ENCODE data around the gene CDK4.
A peak's percentile ranks its signal among the peaks of the same experiment; 100 is the strongest.

CDK4 gene

DNA sequence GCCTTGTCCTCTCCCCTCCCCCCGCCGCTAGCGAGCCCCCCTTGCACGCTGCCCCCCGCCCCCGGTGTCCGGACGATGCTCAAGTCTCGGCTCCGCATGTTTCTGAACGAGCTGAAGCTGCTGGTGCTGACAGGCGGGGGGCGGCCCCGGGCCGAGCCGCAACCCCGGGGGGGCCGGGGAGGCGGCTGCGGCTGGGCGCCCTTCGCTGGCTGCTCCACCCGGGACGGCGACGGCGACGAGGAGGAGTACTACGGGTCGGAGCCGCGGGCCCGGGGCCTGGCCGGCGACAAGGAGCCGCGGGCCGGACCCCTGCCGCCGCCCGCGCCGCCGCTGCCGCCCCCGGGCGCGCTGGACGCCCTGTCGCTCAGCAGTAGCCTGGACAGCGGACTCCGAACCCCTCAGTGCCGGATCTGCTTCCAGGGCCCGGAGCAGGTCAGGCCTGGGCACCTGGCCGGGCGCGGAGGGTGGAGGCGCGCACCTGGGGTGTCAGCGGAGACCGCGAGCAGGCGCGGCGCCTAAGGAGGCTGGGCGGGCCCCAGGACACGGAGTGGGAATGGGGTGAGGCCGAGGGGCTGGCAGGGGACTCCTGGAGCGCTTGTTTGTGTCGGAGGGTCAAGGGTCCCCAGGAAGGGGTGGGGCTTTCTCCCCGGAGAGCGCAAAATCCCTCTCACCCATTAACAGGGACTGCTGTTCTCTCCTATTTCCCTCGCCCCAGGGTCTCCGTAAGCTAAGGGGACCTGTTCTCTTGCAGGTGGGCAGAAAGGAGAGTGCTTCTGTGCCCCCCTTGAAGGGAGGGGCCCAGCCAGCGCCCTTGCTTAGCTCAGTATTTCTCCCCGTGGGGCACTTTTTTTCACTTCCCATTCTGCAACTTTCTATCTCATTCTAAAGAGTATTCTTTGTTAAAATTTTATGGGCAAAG lies 3.6 kb upstream of the CDK4 start:
- DNase-seq = no peak

DNA sequence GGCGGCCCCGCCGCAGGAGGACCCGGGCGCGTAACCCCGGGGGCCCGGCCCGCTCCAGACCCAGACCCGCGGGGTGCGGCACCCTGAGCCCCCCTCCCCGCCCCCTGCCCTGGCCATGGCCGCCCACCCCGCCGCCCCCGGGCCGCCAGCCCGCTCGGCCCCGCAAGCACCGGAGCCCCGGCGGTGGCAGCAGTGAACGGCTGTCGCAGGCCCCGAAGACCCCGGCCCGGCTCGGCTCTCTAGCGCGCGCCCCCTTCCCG lies 3.0 kb upstream of the CDK4 start:
- no peak for DNase-seq

DNA sequence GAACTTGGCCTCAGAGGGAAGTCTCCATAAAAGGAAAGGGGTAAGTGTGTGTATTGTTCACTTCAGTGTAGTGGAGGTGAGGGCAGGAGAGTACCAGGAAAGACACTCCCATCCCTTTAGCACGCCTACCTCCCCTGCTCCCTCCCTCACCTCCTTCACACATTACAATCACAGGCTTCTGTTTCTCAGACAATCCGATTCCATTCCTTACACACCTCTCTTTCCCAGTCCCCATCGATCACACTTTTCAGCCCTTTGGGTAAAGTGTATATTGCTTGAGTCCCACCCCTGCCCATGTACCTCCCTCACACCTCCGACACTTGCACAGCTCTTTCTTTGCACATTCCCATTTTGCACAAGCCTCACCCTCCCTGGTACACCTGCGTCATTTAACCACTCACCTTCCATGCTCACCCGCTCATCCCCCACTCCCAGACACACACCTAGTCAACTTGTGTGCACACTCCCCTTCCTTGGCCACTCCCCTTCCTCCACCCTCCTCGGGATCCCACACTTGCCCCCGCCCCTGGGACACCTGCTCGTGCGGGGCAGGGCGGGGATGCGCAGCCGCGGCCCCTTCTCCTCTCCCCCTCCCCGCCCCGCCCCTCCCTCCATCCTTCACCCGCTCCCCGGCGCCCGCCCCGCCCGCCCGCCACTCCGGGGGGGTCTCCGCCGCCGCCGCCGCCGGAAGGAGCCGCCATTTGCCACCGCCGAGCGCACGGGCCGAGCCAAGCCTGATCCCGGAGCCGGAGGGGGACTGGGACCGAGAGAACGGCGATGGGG lies 2.5 kb upstream of the CDK4 start, which contains the start of gene MARCHF9:
TSS of gene MARCHF9 (plus strand) at position 693 of the 783 bp plus-strand sequence. CDS start 426 bp downstream, outside the sequence.
- peak; percentile 66 for DNase-seq

DNA sequence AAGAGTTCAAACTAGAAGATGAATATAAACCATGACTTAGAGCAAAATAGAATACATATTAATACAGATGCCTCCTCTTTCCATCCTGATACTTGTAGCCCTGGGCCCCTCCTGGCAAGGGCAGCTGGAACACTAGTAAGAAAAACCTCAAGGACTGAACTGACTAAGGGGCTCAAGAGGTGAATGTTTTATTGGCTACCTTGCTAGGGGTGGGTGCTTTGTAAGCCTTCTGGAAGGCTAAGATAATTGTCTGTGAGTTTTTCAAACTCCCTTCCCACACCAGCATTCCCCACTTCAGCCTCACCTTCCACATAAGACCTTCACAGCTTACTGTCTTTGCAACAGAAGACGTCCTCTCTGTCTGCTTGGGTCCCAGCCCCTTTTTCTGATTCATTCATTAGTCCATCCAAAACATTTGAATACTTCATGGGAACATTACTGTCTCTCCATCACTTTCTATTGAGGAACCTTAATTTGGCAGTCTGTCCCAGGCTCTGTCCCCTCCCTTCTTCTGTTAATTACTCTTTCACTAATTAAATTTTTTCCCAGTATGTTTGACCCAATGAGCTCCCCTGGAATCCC lies 1.7 kb upstream of the CDK4 start:
- DNase-seq = no peak

DNA sequence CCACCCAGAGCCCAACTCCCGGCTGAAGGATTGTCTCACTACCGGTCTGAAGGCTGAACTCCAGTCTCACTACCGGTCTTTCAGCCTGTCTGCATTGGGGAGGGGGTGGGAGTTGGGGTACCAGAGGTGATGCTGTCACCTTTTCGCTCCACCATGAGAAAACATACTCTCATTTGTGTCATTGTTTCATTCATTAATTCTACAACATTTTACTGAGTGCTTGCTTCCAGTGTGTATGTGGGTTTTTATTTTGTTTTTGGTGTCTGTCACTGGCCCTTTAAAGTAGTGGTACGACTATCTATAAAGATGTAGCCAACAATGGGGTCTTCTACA lies 524 bp upstream of the CDK4 start:
- DNase-seq = no peak

DNA sequence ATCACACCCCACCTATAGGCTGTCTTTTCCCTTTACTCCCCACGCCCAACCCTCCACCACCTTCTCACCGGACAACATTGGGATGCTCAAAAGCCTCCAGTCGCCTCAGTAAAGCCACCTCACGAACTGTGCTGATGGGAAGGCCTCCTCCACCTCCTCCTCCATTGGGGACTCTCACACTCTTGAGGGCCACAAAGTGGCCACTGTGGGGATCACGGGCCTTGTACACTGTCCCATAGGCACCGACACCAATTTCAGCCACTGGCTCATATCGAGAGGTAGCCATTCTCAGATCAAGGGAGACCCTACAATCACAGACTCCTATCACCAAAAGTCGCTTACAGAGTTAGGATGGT lies 700 bp downstream of the CDK4 start:
- no peak for DNase-seq

DNA sequence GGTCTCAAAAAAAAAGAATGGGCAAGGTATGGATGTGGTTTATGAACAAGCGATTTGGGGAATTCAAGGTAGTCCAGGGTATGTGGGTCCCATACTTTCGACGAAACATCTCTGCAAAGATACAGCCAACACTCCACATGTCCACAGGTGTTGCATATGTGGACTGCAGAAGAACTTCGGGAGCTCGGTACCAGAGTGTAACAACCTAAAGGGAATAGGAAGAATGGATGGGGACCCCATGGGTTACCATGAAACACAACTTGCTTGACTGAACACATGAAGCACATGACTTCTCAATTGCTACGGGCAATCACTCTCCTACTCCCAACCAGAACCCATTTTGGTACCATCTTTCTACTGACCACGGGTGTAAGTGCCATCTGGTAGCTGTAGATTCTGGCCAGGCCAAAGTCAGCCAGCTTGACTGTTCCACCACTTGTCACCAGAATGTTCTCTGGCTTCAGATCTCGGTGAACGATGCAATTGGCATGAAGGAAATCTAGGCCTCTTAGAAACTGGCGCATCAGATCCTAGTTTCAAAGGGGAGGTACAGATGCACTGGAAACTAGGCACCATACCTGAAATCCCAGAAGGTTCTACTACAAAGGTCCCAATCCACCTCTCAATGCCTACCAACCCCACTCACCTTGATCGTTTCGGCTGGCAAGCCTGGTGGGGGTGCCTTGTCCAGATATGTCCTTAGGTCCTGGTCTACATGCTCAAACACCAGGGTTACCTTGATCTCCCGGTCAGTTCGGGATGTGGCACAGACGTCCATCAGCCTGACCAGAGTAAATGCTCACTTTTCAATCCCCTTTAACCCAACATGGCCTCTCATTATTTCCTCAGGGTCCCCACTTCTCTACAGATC lies 1.3 kb downstream of the CDK4 start:
- DNase-seq = no peak

DNA sequence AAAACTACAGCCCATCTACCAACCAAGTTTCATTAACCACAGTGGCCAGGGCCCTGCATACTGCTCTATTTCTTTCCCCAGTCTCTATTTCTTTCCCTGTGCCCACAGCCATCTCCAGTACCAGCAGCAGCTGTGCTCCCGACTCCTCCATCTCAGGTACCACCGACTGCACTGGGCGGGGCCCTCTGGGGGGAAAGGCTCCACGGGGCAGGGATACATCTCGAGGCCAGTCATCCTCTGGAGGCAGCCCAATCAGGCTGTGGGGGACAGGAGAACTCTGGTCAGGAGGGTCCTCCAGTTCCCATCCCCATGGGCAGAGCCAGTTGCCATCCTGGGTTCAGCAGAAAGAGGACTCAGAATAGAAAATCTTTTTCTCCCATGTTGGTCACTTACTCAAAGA lies 3.0 kb downstream of the CDK4 start:
- no peak for DNase-seq

DNA sequence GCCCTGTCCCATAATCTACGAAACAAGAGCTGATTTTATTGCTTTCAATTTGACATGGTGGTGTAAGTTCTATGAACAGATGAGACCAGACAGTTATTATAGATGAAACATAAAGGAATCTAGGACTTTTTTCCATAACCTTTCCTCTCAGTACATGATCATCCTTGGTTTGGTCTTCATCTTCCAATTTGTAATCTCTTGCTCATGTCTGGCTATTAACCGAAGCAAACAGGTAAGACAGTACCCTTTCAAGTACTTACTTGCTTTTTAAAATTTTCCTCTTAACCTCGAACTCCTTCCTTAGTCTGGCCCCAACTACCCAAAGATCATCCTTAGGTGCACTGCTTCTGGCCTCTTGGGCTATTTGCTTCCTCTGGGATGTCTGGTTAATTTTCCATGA lies 6.1 kb downstream of the CDK4 start:
- DNase-seq = no peak

DNA sequence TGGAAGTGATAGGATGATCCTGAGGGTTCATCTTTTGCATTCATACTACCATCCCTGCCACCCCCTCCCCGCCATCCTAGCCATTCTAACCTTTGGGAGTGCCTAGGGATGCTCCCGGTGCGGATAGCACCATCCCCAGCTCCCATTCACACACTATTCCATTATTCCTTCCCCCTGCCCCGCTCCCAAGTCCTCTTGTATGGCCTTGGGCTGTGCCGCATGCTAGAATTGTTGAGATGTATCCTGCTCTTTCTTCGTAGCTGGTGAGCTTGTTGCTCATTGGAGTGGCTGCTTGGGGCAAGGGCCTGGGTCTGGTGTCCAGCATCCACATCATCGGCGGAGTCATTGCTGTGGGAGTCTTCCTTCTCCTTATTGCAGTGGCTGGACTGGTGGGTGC lies 6.6 kb downstream of the CDK4 start:
- no peak for DNase-seq

DNA sequence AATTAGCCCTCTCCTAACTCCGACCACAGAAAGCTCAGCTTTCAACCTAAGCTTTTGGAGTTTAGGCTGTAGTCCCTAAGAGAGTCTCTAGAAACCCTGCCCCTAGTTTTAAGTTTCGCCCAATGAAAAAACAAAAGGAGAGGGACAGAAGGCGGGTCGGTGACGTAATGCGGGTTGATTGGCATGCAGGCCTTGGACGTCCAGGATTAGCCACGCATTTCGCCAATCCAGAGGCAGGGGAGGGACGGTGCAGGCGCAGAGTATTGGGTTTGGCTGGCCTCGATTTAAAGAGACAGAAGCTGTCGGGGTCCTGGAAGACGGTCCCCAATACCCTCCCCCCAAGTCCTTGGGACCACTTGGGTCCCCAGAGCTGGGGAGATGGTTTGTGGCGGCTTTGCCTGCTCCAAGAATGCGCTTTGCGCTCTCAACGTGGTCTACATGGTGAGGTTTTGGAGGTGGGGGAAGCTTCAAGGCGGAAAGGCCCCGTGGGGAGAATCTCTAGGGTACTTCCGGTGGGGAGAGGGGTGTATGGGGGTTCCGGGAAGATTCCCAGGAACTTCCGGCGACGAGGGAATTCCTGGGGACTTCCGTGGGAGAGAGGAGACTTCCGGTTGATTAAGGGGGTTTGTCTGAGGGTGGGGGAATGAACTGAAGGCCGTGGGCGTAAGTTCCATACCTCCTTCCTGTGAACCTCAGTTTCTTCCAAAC lies 7.2 kb downstream of the CDK4 start, which contains the start of gene TSPAN31:
TSS of gene TSPAN31 (plus strand) at position 263 of the 708 bp plus-strand sequence. CDS start at position 379, 116 bp downstream.
- DNase-seq = peak; percentile 98

DNA sequence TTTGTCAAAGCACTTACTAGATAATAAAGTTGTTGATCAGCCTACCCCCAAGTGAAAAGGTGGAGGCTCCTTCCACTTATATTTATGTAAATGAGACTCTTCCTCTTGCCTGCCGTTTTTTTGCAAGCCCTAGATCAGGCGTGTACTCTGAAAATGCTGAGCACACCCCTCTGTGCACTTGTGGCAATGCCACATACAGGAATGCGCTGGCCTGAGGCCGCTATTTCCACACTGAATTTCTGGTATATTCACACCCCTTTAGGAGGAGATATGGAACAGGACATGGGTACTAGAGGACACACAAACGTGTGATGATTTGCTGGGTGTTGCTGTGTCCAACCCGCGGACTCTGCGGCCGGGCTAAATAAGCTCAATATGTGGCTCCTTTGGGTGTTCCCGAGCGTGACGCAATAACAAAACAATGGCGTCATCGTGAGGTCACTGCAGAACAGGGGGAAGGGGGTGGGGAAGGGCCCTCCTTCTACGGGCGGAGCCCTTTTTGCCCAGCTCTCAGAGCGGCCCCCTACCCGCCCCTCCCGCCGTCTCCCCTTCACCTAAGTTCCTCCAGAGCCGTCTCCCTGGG lies 7.8 kb downstream of the CDK4 start:
- peak; percentile 88 for DNase-seq

DNA sequence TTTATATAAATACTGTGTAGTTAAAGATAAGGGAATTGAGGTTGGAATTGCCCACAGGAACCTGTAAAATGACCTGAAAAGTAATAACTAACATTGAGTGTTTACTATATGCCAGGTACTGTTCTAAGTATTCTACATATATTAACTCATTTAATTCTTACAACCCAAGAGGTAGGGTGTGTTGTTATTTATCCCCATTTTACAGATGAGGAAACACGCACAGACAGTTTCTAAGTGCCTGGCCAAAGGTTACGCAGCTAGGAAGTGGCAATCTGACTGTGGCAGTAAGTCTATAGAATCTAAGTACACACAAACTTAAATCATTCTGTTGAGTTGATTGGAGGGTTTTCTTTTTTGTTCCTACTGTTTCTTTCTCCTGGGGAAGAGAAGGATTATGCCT lies 8.3 kb downstream of the CDK4 start:
- DNase-seq = no peak

DNA sequence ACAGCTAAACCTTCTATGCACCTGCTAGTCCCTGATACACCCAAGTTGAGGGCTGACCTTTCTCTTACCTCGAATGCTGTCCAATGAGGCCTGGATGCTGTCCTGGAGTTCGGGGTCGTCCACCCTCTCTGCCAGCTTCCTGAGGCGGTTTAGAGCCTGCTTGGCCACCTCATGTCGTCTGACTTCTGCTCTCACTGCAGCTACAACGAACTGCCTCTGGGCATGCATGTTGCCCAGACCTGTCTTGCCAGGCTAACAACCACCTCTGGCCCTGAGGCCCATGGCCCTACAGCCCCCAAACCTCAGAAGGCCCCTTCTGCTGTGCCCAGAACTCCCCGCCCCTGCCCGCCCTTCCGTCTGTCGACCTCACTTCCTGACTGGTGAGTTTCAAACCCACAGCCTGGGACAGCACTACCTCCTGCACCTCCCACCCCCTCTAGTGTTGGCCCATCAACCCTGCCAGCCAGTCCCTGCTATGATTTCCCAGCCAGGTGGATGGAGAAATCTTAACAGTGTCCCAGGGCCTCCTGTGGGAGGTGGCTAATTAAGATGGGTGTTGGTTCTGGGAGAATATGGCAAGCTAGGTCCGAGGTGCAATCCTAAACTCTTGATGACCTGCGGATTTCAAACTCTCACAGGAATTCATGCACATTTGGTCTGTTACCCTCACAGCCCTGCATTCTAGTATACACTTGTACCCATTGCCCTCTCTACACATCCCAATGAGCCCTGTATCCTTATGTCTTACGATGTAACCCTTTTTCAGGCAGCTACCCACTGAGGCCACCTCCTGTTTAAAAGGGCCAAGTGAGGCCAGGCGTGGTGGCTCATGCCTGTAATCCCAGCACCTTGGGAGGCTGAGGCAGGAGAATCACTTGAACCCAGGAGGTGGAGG lies 10.0 kb downstream of the CDK4 start:
- DNase-seq = no peak

DNA sequence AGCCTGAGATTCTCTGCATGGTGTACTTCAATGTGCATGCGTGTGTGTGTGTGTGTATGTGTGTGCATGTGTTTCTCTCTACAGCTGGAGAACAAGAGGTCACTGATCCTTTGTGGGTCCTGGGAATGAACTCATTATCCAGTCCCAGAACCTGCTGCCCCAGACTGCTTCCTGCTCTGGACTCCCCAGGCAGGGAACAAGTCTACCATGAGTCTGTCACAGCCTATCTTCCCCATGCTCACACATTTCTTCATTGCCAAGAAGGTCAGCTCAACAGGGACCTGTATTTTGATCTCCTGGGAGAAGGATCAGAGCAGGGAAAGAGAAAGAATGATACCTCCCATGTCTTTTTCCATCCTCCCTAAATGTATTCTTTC lies 10.7 kb downstream of the CDK4 start:
- DNase-seq = no peak

DNA sequence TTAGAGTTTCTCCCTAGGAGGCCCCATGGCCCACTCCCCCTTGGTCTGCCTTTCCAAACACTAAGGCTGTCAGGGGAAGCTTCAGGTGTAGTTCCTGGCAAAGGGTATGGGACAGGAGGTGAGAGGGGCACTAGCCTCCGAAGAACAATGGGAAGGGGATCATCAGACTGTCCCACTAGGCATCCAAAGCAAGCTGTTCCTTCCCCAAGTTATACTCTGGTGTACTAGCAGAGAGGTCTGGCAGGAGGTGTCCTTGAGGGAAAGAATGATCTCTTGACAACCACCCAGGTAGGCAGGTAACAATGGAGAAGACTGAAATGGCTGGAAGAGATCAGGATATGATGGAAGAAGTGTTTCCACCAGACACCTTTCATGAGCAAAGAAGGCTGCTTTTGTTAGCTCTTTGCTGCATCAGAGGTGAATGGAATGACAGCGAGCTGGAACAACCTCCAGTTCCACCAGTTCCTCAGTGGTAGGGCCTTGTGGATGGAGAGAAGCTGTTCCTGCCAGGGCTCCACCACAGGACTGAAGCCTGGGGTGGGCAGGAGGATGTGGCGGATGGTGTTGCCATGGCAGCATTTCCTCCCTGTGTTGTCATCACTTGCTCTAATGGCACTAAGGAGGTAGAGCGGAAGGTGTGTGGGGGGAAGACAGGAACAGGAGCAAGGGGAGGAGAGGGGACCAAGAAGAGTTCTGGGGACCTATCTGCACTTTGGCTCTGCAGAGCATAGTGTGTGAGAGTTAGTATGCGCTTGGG lies 11.3 kb downstream of the CDK4 start:
- no peak for DNase-seq

DNA sequence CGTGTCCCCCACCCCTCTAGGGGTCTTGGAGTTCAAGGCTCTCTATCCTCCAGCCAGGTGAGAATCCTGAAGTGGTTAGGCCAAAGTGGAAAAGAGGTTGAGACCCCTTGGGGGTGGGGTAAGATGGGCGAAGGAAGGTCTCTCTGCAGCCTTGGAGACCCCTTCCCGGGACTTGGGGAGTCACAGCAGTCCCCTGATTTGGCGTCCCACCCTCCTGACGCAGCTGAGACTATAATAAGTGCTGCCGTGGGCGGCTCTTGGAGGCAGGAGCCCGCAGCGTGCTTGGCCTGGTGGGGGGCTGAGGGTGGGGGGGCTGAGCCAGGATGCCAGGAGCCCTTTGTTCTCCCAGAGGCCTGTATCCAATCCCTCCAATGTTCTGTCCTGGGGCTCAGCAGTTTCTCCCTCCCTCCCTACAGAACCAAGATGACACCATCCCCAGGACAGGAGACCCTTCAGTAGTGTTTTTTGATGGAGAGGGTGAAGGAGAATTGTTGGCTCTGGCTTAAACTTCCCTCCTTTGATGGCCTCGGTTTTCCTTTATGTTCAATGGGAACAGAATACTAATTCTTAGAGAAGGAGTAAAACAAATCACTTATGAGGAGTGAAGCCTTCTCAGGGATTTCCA lies 12.1 kb downstream of the CDK4 start:
- DNase-seq = no peak

DNA sequence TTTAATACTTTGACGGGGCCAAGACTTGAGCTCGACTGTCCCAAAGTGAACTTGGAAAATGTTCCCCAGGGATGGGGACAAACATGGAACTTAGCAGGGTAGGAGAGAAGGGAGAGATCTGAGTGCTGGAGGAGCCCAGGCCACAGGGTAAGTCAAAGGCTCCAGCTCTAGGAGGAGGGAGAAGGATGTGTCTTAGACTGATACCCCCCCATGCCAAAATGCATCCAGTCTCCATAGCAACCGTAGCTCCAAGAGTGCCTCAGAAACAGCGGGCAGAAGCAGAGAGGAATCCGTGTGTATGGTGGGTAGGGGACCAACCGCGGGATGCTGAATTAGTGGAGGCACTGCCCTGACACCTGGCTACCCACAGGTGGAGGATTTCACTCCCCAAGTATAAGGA lies 12.7 kb downstream of the CDK4 start:
- no peak for DNase-seq

DNA sequence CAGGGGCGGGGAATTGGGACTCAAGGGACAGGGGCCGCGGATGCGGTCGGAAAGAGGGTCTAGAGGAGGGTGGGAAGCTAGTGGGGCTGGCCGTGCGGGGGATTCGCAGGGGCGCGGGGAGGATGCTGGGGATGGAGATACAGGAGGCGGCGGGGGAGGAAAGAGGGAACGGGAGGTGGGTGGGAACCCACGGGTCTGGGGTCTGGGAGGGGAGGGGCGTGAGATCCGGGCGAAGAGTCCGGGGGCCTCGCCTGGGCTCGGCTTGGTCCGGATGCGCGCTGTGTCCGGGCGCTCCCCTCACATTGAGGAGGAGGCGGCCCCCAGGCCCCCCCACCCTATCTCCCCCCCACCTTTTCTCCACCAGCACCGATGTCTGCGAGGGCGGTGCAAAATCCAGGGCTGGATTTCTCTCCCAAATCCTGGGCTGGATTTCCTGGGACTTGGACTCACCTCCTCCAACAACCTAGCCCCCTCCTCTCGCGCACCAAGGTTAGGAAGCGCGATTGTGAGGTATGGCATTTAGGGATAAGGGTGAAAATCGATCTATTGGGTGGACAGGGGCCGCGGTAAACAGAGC lies 13.4 kb downstream of the CDK4 start, which contains the start of gene AGAP2:
TSS of gene AGAP2 (minus strand) at position 82 of the 577 bp plus-strand sequence. CDS start 496 bp downstream, outside the sequence.
- no peak for DNase-seq

Measured in femur (tissue), 1 donor.